HG03139 (cell line): Measurements from ENCODE around the gene SOD2.
"Not testable (repeated sequence)": the region's sequence is repeated elsewhere in the genome, so short reads cannot be mapped to it uniquely, and the experiment has no call there.

Experiments used
- ATAC-seq: cut with Tn5 transposase; IDR thresholded peaks from one replicate; pipeline ENCODE4 v1.9.1; 2021; ENCODE audit not compliant: unreplicated experiment

The SOD2 gene

GRCh38 chr6:159716247-159717096 is 23.4 kb upstream of the SOD2 start:
- ATAC-seq, result no peak

- no peak for ATAC-seq
Measured at GRCh38 chr6:159715605-159716004, 22.6 kb upstream of the SOD2 start.

DNA sequence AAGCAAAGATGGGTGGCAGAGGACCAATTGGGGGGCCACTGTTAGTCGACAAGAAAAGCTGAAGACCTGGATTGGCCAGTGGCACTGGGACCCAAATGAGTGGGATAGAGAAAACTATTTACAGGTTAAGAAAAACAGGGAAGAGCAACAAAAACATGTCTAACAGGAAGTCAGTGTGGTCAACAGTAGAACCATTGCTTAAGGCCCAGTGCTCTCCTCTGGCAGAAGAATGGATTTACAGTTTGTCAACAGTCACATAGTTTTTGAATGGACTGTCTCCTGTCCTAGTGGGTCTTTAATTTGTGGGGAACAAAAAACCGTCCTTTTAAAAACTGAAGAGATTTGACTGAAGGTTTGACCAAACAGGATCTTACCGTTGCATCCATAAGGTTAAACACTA is 22.1 kb upstream of the SOD2 start:
- ATAC-seq, result no peak

- ATAC-seq, result no peak
Measured at GRCh38 chr6:159714404-159714803, 21.4 kb upstream of the SOD2 start.

- no peak for ATAC-seq
Measured at GRCh38 chr6:159713984-159714383, 20.9 kb upstream of the SOD2 start.

DNA sequence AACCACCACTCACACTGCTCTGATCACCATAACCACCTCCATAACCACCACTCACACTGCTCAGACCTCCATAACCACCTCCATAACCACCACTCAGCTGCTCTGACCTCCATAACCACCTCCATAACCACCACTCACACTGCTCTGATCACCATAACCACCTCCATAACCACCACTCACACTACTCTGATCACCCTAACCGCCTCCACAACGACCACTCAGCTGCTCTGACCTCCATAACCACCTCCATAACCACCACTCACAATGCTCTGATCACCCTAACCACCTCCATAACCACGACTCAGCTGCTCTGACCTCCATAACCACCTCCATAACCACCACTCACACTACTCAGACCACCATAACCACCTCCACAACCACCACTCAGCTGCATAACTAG is 19.3 kb upstream of the SOD2 start:
- ATAC-seq, result not testable (repeated sequence)

DNA sequence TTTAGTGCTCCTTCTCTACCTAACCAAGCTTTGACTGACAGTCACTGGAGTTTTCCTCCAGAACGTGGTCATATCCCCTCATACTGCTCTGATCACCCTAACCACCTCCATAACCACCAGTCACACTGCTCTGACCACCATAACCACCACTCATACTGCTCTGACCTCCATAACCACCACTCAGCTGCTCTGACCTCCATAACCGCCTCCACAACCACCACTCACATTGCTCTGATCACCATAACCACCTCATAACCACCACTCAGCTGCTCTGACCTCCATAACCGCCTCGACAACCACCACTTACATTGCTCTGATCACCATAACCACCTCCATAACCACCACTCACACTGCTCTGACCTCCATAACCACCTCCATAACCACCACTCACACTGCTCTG is 17.6 kb upstream of the SOD2 start:
- not testable (repeated sequence) for ATAC-seq

- no peak for ATAC-seq
Measured at GRCh38 chr6:159701413-159701999, 8.5 kb upstream of the SOD2 start.

DNA sequence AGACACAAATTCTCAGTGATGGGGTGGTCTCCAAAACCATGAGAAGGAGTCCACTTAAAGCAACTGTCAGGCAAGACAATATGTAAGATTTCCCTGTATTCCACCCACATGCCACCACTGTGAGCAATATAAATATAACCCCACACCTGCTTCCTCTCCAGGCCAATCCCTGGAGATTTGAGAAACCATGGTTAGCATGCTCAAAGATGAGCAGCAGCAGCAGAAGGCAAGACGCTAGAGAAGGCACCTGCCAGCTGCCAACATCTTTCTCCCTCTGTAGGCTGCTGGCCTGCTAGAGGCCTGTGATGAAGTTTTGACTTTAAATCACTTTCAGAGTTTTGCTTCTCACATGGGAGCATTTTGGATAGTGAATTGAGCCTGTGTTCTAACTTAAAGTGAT is 7.9 kb upstream of the SOD2 start:
- ATAC-seq, result no peak

DNA sequence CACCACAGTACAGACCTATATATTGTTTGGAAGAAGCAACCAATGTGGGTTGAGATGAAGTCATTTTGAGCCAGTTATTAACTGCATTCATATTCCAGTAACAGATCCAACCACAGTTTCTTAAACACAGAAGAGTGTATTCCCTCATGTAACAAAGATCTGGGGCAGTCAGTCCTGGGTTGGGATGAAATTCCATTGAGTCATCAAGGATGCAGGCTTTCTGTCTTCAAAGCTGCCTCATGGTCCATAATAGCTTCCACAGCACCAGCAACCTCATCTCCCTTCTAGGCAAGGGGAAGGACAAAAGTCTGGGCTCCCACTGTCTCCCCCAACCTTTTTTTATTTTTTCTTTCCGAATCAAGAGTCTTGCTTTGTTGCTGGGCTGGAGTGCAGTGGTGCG is 2.9 kb upstream of the SOD2 start:
- ATAC-seq, result no peak

DNA sequence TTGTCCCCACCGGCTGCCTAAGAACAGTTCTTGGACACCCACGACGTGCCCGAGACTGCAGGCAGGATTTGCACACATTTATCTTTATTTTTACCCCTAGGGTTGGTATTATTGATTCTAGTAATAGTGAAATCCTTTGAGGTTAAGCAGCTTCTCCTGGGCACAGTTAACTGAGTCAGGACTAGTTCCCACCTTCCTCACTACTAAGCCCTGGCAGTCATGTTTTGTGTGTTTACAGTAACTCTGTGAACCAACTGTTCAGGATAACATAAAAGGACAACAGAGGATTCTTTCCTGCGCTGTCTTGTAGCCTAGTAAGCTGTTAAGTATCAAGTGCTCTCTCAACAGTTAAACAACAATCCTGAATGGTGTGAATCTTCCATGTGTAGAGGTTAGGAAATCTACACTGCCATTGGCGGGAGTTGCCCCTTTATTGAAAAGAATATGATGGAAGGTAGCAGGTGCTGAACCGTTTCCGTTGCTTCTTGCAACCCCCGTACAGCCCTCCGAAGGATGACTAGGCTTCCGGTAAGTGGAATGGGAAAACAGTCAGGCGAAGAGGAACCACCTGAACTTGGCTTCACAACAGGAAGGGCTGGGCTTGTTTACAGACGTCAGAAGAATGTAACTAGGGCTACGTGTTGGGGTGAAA is 979 bp upstream of the SOD2 start:
- no peak for ATAC-seq

DNA sequence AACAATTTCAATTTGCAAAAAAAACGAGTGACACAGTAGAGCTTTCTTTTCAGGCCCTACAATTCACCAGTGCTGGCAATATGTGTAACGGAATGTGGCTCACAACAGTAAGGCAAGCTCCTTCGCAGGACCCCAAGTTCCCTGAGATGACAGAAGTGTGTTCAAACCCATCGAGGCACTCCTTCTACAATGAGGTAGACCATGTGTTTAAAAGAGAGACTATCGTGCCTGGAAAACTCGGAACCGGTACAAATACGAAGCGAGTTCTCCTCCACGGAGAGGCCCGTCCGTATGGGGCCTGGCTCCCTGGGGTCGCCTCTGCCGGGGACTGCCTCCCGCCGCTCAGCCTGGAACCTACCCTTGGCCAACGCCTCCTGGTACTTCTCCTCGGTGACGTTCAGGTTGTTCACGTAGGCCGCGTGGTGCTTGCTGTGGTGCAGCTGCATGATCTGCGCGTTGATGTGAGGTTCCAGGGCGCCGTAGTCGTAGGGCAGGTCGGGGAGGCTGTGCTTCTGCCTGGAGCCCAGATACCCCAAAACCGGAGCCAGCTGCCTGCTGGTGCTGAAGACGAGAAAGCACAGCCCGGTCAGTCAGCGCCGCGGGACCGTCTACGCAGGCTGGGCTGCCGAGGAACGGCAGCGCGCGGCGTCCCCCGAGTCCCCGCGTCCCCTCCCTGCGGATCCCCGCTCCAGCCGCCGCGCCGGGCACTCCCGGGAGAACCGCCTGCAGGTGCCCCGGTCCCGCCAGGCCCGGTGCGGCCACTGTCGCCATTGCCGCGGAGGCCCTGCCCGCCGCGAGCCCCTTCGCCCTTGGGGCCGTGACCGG is 526 bp downstream of the SOD2 start:
- peak; percentile 32 for ATAC-seq

- ATAC-seq, result no peak
Measured at GRCh38 chr6:159691963-159692287, 1.1 kb downstream of the SOD2 start.

- no peak for ATAC-seq
Measured at GRCh38 chr6:159691133-159691962, 1.7 kb downstream of the SOD2 start.

DNA sequence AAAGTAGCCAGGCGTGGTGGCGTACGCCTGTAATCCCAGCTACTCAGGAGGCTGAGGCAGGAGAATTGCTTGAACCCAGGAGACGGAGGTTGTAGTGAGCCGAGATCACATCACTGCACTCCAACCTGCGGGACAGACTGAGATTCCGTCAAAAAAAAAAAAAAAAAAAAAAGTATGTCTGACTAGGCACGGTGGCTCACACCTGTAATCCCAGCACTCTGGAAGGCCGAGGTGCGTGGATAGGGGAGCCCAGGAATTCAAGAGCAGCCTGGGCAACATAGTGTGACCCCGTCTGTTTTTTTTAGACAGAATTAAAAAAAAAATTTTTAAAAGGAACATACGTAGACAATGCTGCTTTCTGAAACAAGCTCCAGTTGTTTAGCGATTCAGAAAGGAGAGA is 2.9 kb downstream of the SOD2 start:
- ATAC-seq, result not testable (repeated sequence)

GRCh38 chr6:159689001-159689400 is 4.0 kb downstream of the SOD2 start:
- ATAC-seq, result no peak

- no peak for ATAC-seq
Measured at GRCh38 chr6:159688266-159688905, 4.7 kb downstream of the SOD2 start.

DNA sequence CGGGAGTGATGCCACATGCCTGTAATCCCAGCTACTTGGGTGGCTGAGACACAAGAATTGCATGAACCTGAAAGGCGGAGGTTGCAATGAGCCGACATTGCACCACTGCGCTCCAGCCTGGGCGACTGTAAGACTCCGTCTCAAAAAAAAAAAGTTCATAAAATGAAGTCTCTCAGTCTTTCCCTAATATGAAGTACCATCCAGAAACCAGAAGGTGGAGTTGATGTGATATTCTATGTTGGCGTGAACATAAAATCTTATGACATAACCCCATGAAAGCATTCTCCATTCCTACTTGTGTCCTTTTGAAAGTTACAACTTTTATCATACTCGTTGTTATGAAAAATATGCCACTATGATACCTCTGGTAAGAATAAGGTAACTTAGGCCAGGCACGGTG is 5.7 kb downstream of the SOD2 start:
- ATAC-seq, result no peak

GRCh38 chr6:159686703-159687102 is 6.3 kb downstream of the SOD2 start:
- ATAC-seq, result no peak

DNA sequence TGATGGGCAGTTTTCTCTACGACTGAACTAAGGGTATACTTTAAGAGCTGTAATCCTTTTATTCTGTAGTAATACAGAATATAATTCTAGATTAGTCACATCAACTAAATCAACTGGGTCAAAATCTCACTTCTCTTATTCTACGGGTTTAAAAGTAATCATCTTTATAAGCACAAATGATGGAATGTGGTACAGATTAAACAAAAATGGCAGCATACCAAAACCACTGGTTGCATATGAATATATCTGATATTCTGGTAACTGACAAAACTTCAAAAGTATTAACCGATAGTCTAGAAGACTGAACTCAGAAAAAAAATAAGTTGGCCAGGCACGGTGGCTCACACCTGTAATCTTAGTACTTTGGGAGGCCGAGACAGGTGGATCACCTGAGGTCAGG is 7.0 kb downstream of the SOD2 start:
- ATAC-seq, result no peak
